NCI-H1105 (cell line): ENCODE data around the gene PGAM2.
A peak's percentile ranks its signal among the peaks of the same experiment; 100 is the strongest.
"Not testable (repeated sequence)": the region's sequence is repeated elsewhere in the genome, so short reads cannot be mapped to it uniquely, and the experiment has no call there.

ENCODE experiments used
- DNase-seq: peaks from one replicate; lab custom pipeline; 2025; lab: John Stamatoyannopoulos, UW

Gene PGAM2

GRCh38 chr7:44022796-44023467 lies 42.4 kb downstream of the PGAM2 start:
- DNase-seq: not testable (repeated sequence)

GRCh38 chr7:44022069-44022468 lies 43.3 kb downstream of the PGAM2 start:
- DNase-seq: not testable (repeated sequence)

GRCh38 chr7:44019825-44020224 lies 45.5 kb downstream of the PGAM2 start:
- DNase-seq: not testable (repeated sequence)

- DNase-seq: peak; percentile 92
Measured at GRCh38 chr7:44018857-44019807, 46.2 kb downstream of the PGAM2 start.

GRCh38 chr7:44015090-44015489 lies 50.3 kb downstream of the PGAM2 start:
- not testable (repeated sequence) for DNase-seq
